Bronchial epithelial cell (primary cell): ENCODE measurements around the gene LMX1B. TPM values are rescaled to one million over a fixed set of nuclear protein-coding genes. Genes with fewer than 3 reads are reported as not detected.

Experiments
- DNase-seq: peaks from one replicate; pipeline ENCODE4 v3.0.0-alpha.2; 2010; ENCODE audit warnings: low read depth
- FAIRE-seq: peaks from 2 replicates; lab custom pipeline; 2011; peaks lifted over from hg19 to GRCh38; lab: Jason Lieb, UNC
- H3K27me3 ChIP-seq: 2 replicates; pipeline ENCODE4 v1.5.1; 2011; ENCODE audit warnings: low read length; ENCODE audit not compliant: control insufficient read depth, insufficient read depth
- H3K36me3 ChIP-seq: 2 replicates; pipeline ENCODE4 v1.5.1; 2011; ENCODE audit warnings: low read length; ENCODE audit not compliant: control insufficient read depth, insufficient read depth
- H3K4me3 ChIP-seq: 2 replicates; pipeline ENCODE4 v1.5.1; 2011; ENCODE audit warnings: mild to moderate bottlenecking, low read depth, low read length, control low read depth
- CTCF ChIP-seq: IDR thresholded peaks from 2 replicates; pipeline ENCODE4 v1.5.1; 2011; ENCODE audit warnings: mild to moderate bottlenecking, moderate library complexity, low read length, control low read depth, inconsistent platforms; ENCODE audit not compliant: insufficient read depth, severe bottlenecking
- total RNA-seq: library from RNA; depleted of rRNA; stranded (reverse); fragments of >200 nt; gene quantifications from 2 replicates; pipeline ENCODE4 v1.2.1, GENCODE V29; 2014

The LMX1B gene
- total RNA-seq, 1 donor from 2014 or later = not detected

GRCh38 chr9:126617003-126617822 is 3.5 kb downstream of the LMX1B start:
- H3K27me3 ChIP-seq = peaks cover 39% of the 10 kb centered on the region
- no peaks in the 10 kb centered on the region for H3K36me3 ChIP-seq
- no peak overlapping the region for H3K4me3 ChIP-seq
- FAIRE-seq (no peak), DNase-seq (no peak)
- no peak for TF ChIP-seq CTCF

- H3K4me3 ChIP-seq = no peak overlapping the region
- DNase-seq (no peak), FAIRE-seq (no peak)
- TF ChIP-seq CTCF = no peak
- H3K27me3 ChIP-seq = peaks cover 41% of the 10 kb centered on the region
- no peaks in the 10 kb centered on the region for H3K36me3 ChIP-seq
These were observed 4.1 kb downstream of the LMX1B start for GRCh38 chr9:126617823-126618165.

GRCh38 chr9:126618190-126618584 is 4.5 kb downstream of the LMX1B start:
- TF ChIP-seq CTCF = no peak
- Histone ChIP-seq H3K36me3 (no peaks in the 10 kb centered on the region), H3K4me3 (no peak overlapping the region), H3K27me3 (peaks cover 42% of the 10 kb centered on the region)
- DNase-seq (no peak), FAIRE-seq (no peak)

- TF ChIP-seq CTCF = no peak
- peaks cover 48% of the 10 kb centered on the region for H3K27me3 ChIP-seq
- FAIRE-seq (no peak), DNase-seq (no peak)
- no peak overlapping the region for H3K4me3 ChIP-seq
- H3K36me3 ChIP-seq = no peaks in the 10 kb centered on the region
These were observed 5.0 kb downstream of the LMX1B start for GRCh38 chr9:126618585-126619360.

GRCh38 chr9:126619361-126620135 is 5.8 kb downstream of the LMX1B start:
- peaks cover 51% of the 10 kb centered on the region for H3K27me3 ChIP-seq
- H3K4me3 ChIP-seq = no peak overlapping the region
- TF ChIP-seq CTCF = no peak
- FAIRE-seq (no peak), DNase-seq (no peak)
- H3K36me3 ChIP-seq = no peaks in the 10 kb centered on the region
